GM19397 (cell line): Measurements from ENCODE around the gene NDFIP1.
A peak's percentile ranks its signal among the peaks of the same experiment; 100 is the strongest.
"Not testable (repeated sequence)": the region's sequence is repeated elsewhere in the genome, so short reads cannot be mapped to it uniquely, and the experiment has no call there.

ENCODE experiments used
- ATAC-seq: cut with Tn5 transposase; IDR thresholded peaks from one replicate; pipeline ENCODE4 v1.9.1; 2021; ENCODE audit warnings: mild to moderate bottlenecking, moderate library complexity; ENCODE audit not compliant: unreplicated experiment

NDFIP1 gene, protein sequence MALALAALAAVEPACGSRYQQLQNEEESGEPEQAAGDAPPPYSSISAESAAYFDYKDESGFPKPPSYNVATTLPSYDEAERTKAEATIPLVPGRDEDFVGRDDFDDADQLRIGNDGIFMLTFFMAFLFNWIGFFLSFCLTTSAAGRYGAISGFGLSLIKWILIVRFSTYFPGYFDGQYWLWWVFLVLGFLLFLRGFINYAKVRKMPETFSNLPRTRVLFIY

DNA sequence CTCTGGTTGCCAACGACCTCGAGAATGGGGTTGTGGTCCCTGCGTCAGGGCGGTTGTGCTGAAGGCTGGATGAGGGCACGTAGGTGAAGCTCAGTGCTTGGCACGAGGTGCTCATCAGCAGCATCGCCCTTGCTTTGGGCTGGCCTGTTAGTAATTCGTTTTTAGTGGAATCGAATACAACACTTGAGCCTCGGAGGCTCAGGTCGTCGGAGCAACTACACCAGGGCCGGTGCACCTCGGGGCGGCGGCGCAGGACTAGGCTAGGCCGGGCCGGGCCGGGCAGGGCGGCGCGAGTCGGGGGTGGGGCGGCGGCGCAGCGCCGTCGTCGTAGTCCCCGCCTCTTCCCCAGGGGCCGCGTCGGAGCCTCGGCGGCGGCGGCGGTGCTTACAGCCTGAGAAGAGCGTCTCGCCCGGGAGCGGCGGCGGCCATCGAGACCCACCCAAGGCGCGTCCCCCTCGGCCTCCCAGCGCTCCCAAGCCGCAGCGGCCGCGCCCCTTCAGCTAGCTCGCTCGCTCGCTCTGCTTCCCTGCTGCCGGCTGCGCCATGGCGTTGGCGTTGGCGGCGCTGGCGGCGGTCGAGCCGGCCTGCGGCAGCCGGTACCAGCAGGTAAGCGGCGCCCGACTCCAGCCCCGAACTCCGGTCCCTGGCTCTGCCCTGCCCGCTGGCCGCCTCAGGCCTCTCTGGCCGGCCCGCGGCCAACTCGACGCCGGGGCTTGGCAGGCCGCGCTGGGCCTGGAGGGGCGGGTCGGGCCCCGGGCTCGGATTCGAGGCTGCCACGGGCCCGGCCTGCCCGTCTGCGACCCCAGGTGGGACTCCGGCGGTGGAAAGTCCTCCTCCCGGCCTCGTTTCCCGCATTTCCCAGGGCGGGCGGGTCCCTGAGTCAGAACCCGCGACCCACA, at the start of gene NDFIP1:
TSS of gene NDFIP1 (plus strand) at position 348 of the 899 bp plus-strand sequence. CDS start at position 544, 196 bp downstream.
- peak; percentile 98 for ATAC-seq

DNA sequence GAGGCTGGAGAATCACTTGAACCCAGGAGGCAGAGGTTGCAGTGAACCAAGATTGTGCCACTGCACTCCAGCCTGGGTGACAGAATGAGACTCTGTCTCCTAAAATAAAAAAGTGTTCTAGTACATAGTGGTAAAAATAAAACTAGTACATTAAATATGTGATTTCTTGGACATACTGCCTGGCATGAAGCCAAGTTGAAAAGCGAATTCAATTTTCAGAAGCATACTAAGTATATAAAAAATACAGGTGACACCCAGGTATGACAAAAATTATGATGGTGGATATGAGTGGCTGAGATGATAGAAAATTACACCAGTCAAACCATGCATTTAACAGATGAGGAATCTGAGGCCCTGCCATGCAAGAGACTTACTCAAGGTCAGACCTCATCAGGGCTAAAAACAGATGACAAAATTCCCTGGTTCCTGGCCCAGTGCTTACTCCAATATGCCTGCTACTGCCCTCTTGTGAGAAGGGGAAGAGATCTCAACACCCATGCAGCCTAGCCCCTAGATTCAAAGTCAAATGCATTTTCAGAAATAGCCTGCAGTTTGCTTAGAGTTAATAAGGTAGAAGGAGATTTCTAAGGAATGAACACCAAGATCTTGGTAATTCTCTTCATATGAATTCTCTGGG, 49.2 kb upstream of the NDFIP1 start:
- no peak for ATAC-seq

DNA sequence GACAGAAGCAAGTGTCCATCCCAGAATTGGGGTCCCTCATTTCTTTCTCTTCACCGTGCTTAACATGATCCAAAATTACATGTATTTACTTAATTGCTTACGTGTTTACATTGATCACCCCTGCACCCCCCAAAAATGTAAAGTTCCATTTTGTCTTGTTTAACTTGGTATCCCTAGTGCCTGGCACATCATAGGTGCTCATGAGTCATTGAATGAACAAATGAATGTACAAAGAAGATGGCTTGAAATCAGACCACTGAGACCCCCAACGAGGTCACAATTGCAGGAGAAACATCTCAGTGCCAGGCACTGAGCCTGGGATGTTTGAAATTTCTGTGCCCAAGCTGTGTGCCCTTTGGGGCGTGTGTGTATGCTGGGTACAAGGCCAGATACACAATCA, 45.2 kb upstream of the NDFIP1 start:
- ATAC-seq: no peak

DNA sequence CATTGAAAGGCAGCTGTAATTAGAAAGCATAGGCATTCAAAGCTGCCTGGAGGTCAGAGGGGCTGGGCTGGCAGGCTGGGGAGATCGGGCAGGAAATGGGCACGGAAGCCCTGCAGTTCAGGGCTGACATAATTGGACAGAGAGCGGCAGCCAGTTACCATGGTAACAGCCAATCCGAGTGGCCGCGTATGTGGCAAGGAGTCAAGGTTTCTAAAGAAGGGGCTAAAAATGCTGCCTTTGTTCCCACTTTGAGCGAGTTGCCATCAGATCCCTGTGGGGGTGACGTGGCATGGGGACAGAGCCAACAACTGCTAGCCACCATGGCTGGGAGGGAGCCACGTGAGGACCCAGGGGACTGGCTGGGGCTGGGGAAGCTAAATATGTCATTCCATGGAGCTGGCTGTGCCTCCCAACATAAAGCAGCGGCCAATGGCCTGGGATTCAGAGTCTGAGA, 44.7 kb upstream of the NDFIP1 start:
- ATAC-seq: no peak

DNA sequence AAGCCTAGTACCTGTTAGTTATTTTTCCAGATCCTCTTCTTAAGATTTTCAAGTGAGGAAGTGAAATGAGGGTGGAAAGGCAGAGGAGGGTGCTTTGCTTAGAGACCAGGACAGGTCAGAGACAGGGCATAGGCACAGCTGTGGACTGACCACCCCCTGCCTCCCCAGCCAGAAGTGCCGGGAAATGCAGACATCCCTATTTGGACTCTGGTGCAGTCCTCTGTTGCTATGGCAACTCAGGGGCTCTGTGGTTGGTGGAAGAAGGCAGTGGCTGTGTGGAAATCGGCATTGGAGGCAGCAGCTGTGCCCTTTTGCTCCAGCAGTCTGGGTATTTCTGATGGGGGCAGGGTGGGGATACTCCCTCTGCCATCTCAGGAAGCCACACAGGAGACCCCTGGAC, 43.3 kb upstream of the NDFIP1 start:
- ATAC-seq: no peak

DNA sequence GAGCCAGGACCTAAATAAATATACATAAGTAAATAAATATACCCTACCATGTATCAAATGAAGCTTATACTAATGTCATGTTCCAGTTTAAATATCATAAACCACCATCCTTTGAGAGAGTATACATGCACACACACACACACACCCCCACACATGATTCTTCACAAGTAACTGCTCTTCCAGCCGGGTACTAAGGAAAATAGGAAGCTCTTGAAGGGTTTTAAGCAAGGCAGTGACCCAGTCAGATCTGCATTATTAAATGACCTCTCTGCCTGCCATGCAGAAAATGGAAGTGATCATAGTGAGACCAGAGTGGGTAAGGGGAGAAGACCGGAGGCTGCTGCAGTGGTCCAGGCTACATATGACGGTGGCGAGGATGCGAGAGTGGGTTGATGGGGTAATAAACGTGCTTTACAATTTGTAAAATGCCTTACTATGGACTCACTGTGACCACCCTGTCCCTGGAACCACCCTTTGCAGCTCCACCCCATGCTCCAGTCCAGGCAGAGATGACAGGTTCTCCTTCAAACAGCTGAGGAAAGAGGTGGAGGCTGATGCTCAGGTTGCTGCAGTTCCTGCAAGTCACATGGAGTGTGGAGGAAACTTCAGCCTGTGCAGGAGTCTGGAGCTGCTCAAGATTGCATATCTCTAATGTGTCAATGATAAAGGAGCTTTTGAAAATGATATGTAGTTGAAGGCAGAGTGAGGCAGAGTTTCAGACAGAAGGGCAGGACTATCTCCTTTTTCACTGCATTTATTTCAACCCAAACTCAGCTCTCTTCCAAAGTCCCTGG, 38.8 kb upstream of the NDFIP1 start:
- no peak for ATAC-seq

DNA sequence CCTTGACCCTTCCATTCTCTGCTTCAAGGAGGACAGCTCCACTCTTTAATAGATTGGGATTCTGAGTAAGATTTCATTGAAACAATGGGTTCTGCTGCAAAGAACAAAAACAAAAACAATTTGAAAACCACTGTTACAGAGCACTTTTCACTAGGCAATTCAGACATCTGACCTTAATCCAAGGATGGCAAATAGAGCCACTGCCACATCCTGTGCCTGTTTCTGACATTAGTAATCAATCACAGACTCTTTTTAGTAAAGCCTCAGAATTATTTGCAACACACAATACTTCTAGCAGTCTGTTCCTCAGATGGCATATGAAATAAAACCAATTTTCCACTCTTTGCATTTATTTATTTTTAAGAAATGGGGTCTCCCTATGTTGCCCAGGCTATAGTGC, 37.8 kb upstream of the NDFIP1 start:
- no peak for ATAC-seq

DNA sequence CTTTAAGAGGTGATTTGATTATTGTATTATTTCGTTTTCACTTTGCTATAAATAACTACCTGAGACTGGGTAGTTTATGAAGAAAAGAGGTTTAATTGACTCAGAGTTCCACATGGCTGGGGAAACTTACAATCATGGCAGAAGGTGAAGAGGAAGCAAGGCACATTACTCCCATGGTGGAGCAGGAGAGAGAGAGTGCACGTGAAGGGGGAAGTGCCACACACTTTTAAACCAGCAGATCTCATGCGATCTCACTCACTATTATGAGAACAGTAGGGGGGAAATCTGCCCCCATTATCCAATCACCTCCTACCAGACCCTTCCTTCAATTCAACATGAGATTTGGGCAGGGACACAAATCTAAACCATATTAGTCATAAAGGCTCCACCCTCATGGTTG, 36.1 kb upstream of the NDFIP1 start:
- ATAC-seq: no peak

DNA sequence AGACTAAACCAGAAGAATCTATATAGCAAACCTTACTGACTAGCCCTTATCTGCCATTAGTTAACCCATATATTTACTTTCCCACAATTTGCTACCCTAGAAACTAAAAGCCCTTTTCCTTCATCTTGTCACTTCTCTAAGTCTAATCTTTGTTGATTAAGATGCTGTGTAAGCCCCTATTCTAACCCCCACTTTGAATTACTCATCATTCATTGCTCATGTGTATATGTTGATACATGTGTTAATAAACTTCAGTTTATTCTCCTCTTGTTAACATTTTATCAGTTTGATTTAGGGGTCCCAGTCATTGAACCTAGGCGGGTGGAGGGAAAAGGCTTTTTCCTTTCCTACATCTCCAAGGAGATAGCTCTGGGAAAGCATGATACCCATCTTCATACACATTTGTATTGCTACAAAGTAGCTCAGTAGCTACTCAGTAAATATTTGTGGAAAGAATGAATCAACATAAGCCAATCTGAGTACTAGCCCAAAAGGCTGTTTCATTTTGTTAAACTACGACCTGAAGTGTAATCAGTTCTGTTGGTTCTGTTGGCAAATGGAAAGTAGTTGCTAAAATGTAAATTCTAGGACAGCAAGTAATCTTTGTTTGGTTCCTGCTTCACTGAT, 35.1 kb upstream of the NDFIP1 start:
- ATAC-seq: no peak

DNA sequence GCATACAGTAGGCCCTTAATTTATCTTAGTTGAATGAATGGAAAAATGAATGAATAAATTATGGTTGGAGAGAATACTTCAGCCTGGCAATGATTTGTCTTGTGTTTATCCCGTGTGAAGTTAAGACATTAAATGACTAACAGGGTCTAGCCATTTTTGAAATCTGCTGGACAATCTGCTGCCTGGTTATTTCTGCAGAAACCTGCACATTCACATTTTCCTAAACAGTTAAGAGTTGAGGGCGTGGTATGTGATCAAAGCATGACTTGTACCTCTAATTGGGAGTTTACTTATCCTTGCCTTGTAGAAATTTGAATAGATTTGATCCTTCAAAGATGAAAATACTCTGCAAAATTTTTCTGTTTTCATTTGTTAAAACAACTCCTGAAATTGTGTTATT, 34.6 kb upstream of the NDFIP1 start:
- ATAC-seq: no peak

DNA sequence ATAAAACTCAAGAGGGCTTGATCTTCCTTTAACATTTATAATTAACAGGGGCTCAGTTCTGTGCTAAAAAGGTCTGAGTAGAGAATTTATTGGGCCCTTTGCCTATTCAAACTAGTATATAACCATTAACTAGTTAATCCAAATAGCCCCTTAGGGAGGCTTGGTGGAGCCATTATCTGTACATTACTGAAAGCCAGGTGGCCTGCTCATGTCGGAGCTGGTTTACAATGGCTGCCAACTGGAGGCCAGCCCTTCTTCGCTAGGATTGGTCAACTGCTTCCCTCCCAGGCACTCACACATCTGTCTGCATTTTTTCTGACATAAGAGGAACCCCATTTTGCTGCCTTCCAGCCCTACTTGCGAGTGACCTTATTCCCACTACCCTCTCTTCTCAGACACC, 30.4 kb upstream of the NDFIP1 start:
- no peak for ATAC-seq

DNA sequence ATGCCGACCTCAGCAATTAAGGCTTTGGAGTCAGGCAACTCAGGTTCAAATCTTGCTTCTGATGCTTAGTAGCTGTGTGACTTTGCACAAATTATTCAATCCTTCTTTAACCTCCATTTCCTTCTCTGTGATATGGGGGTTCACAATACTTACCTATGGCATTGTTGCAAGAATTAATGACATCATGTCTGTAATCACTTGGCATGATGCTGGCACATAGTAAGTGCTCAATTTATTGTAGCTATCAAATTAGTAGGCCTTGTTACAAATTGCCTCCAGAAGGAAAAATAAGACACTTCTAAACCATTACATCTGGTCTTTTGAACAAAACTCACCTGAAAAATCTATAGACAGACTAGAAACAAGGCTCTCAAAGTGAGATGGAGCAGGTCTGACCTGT, 29.9 kb upstream of the NDFIP1 start:
- ATAC-seq: no peak

DNA sequence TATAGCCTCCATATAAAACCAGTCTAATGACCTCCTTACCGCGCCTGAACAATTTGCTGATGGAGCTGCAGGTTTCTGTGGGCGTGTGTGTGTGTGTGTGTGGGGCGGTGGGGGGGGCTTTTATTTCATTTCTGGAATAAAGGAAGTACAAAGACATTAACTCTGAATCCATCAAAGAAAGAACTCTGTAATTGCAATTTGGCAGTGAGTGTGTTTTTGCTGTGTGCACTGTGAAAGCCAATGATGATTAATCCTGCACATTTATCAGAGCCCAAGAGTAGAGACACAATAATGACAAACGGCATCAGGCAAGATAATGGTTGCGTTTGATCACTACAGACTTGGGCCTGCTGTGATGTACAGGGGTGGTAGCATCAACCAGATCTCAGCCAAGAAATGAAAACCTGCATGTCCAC, 29.3 kb upstream of the NDFIP1 start:
- ATAC-seq: no peak

DNA sequence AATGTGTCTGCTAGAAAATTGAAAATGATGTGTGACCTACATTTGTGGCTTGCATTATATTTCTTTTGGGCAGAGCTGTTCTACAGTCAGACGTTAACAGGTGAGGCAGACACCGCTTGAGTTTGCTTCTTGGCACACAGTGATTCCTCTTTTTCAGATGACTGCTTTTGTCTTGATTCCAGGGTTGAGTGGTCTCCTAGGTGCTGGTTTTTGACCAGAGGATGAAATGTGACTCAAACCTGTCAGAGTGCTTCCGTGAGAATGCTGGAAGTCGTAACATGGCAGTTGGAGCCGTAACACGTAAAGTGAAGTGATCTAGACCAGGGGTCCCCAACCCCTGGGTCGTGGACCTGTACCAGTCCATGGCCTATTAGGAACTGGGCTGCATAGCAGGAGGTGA, 28.3 kb upstream of the NDFIP1 start:
- no peak for ATAC-seq

DNA sequence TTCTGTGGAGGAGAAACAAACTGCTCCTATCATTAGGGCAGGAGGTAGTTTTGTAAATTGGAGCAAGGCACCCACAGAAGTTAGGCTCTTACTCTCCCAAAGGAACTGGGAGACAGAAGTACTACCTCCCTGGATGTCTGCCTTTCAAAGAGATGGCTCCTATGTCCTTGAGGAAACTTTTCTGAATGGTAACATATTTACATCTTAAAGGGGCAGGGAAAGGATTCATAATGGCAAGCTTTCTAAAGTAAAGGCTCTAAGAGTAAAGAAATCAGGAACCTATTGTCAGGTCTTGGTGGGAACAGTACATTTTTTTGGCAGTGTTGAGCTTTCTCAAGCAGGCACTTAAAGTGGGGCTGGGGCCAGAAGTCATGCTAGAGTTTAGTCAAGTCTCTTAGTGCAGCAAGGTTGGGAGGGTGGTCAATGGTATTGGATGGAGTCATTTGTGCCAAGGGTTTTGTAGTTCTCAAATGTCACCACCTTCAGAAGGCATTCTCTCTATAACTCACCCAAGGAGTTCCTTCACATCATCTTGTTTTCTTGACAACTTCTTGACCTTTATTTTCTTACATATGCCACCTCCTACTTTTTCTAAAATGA, 26.3 kb upstream of the NDFIP1 start:
- ATAC-seq: no peak

DNA sequence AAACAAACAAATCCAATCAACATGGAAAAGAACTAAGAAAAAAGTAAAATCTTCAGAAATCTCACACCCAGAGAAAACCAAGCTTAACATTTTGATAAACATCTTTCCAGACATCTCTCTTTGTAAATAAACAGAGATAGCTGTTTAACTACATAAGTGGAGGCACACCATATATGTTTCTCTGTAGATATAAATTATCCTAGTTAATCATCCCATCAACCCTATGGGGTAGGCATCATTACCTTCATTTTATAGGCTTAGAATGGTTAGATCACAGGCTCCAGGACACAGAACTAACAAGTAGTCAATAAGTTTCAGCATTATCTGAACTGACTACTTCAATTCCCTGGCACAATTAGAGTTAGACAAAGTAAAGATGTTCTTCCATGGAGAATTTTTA, 22.4 kb upstream of the NDFIP1 start:
- no peak for ATAC-seq

DNA sequence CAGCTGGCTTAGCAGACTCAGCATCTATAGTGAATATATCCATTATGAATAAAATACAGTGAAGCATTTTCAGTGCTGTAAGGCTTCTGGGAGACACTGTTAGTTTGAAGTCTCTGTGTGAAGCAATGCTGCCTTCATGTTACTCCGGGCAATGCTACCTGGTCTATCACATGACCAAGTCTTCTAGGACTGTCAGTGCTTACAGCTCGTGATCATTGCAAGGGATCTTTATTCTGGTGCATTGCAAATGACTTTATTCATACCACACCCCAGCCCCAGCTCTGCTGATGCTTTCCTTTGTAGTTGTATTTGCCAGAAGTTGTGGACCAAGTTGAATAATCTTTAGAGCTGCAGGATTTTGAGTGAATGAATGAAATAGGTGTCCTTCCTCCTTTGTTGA, 21.9 kb upstream of the NDFIP1 start:
- ATAC-seq: no peak

DNA sequence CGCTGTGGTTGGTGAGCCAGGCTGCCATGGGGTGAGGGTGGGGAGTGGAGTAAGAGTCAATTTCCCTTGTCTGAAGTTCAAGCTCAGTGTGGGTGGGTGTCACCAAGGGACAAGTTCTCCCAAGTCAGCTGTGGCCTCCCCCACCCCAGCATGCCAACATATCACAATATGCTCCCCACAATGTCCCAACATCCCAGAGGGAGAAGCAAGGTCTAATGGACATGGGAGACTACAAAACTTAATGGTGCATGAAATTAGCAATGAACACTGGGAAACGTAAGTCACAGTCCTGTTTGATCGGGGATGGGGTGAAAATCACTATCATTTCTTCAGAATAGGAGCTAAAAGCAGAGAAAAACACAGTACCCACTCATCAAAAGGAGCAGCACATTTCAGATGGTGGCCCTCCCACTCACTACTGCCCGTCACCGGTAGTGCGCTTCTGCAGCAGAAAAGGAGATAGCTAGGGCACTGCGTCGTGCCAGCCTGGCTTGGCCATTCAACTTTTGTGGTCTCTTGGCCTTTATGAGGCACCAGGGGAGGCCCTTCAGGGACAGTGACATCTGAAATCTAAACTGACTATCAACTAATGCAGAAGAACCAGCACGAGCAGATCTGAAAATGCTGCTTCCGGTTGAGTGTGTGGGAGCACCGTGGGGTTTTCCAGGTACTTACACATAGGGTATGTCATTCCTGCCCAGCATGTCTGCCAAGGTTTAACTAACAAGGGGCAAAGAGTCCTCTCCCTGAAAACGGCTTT, 20.5 kb upstream of the NDFIP1 start:
- ATAC-seq: no peak

DNA sequence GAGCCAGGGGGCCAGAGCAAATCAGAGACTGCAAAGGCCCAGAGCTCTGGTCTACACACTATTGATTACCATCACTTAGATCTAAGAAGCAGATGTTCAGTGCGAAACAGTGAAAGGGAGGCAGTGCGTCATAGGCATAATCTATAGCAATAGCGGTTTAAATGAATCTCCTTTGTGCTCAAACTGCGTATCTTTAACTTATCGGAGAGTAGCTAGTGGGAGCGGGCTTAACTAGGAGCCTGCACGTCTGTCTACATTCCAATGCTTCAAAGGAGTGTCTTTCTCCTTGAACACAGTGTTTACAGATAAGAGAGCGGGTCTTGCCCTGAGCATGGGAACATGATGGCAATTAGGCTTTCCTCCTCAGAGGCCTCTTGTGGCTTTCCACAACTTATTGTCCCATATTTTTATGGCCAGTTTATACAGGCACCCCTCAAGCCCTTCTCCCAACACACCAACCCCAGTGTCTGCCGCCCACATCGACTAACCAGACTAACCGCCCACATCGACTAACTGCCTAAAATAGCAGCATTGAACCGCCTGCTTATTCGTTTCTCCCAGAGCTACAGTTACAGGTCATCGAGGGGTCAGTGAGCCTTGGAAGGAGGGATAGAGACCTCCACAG, 19.6 kb upstream of the NDFIP1 start:
- not testable (repeated sequence) for ATAC-seq
